ENCODE results near the gene AGER. TPM values are rescaled to one million over a fixed set of nuclear protein-coding genes. Genes with fewer than 3 reads are reported as not detected.

AGER gene
- total and polyA plus RNA-seq, 9 of the 15 experiments (the other 6 are each of a cell fraction or from before 2014, with no cell fraction given): 1.2 to 11.5 (median 4.1) TPM

- TF ChIP-seq ZC3H8 (IDR thresholded peaks at IDR 0.05) (0 out of 2 replicates have a peak, but pooled peaks have one; percentile 59), JUN (IDR thresholded peaks at IDR 0.05; ENCODE audit: borderline replicate concordance, low read depth, low read length) (no peak), JUN (CRISPR knock-in tag; IDR thresholded peaks at IDR 0.05; ENCODE audit: borderline replicate concordance) (no peak), NFIC (IDR thresholded peaks at IDR 0.05) (peak; percentile 97), ZNF583 (CRISPR knock-in tag; IDR thresholded peaks at IDR 0.05) (peak; percentile 79), REST (IDR thresholded peaks at IDR 0.05; ENCODE audit: borderline replicate concordance) (0 out of 2 replicates have a peak, but pooled peaks have one; percentile 15), REST (CRISPR knock-in tag; IDR thresholded peaks at IDR 0.05; ENCODE audit: low read depth) (no peak), MTF1 (CRISPR knock-in tag; IDR thresholded peaks at IDR 0.05; ENCODE audit: borderline replicate concordance) (no peak), MECOM (CRISPR knock-in tag; IDR thresholded peaks at IDR 0.05) (peak; percentile 92), CBX2 (IDR thresholded peaks at IDR 0.05; ENCODE audit: insufficient read depth, low read length, poor library complexity, severe bottlenecking) (no peak), EP300 (IDR thresholded peaks at IDR 0.05; ENCODE audit: low read length) (peak; percentile 98), MAFK (IDR thresholded peaks at IDR 0.05; ENCODE audit: low read length) (no peak), POLR2H (tag; IDR thresholded peaks at IDR 0.05; ENCODE audit: low read depth) (no peak), BCL6 (CRISPR knock-in tag; IDR thresholded peaks at IDR 0.05) (no peak), TAF1 (IDR thresholded peaks at IDR 0.05; ENCODE audit: control insufficient read depth, extremely low read depth, insufficient read depth, low read length, severe bottlenecking) (peak; percentile 59), FOXM1 (IDR thresholded peaks at IDR 0.05; ENCODE audit: low read depth) (peak; percentile 98), FOXM1 (CRISPR knock-in tag; IDR thresholded peaks at IDR 0.05; ENCODE audit: low read depth) (no peak), KLF16 (IDR thresholded peaks at IDR 0.05) (peak; percentile 99), SIN3A (IDR thresholded peaks at IDR 0.05; ENCODE audit: borderline replicate concordance in 2 of 2, control insufficient read depth in 1 of 2, low read depth in 2 of 2, low read length in 2 of 2) (no peak), STAG1 (CRISPR knock-in tag; IDR thresholded peaks at IDR 0.05; ENCODE audit: borderline replicate concordance) (no peak), SMAD4 (CRISPR knock-in tag; conservative IDR thresholded peaks at IDR 0.05) (peak; percentile 94), TAF15 (IDR thresholded peaks at IDR 0.05; ENCODE audit: low read depth, low read length) (no peak), ZZZ3 (IDR thresholded peaks at IDR 0.05) (no peak), PYGO2 (tag; IDR thresholded peaks at IDR 0.05) (no peak)
Measured at GRCh38 chr6:32131439-32131948, 52.6 kb downstream of the AGER start (continued).
